GM06990 (cell line): ENCODE data around the gene PLIN4.

ENCODE experiments used
- DNase-seq: peaks from one replicate; pipeline ENCODE4 v3.0.0-alpha.2; 2011; ENCODE audit not compliant: insufficient read length; ENCODE audit errors: extremely low read depth
- H3K27me3 ChIP-seq: replicated peaks from 2 replicates; pipeline ENCODE4 v1.6.0; 2011; ENCODE audit warnings: low read length; ENCODE audit not compliant: control insufficient read depth, insufficient read depth
- H3K36me3 ChIP-seq: 2 replicates; pipeline ENCODE4 v1.5.1; 2011; ENCODE audit warnings: low read length; ENCODE audit not compliant: control insufficient read depth, insufficient read depth
- H3K4me3 ChIP-seq: replicated peaks from 2 replicates; pipeline ENCODE4 v1.5.1; 2011; ENCODE audit warnings: low read depth, mild to moderate bottlenecking, control low read depth, low read length
- TF ChIP-seq, protein P1 (sequence below): IDR thresholded peaks from 2 replicates; pipeline ENCODE4 v1.5.1; 2011; ENCODE audit warnings: low read length, control low read depth, mild to moderate bottlenecking, inconsistent platforms; ENCODE audit not compliant: insufficient read depth, poor library complexity, severe bottlenecking

The PLIN4 gene

DNA sequence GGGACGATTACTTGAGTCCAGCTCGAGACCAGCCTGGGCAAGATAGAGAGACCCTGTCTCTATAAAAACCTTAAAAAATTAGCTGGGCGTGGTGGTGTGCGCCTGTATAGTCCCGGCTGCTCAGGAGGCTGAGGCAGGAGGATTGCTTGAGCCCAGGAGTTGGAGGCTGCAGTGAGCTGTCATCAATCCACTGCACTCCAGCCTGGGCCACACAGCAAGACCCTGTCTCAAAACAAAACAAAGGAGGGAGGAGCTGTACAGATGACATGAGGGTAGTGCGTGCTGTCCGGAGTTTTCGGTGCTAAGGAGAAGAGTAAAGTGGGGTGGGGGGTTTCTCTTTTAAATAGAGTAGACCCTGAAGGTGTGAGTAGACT lies 23.6 kb downstream of the PLIN4 start:
- H3K36me3 ChIP-seq = peaks cover 26% of the 10 kb centered on the region
- TF ChIP-seq, protein P1, sequence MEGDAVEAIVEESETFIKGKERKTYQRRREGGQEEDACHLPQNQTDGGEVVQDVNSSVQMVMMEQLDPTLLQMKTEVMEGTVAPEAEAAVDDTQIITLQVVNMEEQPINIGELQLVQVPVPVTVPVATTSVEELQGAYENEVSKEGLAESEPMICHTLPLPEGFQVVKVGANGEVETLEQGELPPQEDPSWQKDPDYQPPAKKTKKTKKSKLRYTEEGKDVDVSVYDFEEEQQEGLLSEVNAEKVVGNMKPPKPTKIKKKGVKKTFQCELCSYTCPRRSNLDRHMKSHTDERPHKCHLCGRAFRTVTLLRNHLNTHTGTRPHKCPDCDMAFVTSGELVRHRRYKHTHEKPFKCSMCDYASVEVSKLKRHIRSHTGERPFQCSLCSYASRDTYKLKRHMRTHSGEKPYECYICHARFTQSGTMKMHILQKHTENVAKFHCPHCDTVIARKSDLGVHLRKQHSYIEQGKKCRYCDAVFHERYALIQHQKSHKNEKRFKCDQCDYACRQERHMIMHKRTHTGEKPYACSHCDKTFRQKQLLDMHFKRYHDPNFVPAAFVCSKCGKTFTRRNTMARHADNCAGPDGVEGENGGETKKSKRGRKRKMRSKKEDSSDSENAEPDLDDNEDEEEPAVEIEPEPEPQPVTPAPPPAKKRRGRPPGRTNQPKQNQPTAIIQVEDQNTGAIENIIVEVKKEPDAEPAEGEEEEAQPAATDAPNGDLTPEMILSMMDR = no peak
- no peak for DNase-seq
- no peak overlapping the region for H3K4me3 ChIP-seq
- H3K27me3 ChIP-seq = no peaks in the 10 kb centered on the region

DNA sequence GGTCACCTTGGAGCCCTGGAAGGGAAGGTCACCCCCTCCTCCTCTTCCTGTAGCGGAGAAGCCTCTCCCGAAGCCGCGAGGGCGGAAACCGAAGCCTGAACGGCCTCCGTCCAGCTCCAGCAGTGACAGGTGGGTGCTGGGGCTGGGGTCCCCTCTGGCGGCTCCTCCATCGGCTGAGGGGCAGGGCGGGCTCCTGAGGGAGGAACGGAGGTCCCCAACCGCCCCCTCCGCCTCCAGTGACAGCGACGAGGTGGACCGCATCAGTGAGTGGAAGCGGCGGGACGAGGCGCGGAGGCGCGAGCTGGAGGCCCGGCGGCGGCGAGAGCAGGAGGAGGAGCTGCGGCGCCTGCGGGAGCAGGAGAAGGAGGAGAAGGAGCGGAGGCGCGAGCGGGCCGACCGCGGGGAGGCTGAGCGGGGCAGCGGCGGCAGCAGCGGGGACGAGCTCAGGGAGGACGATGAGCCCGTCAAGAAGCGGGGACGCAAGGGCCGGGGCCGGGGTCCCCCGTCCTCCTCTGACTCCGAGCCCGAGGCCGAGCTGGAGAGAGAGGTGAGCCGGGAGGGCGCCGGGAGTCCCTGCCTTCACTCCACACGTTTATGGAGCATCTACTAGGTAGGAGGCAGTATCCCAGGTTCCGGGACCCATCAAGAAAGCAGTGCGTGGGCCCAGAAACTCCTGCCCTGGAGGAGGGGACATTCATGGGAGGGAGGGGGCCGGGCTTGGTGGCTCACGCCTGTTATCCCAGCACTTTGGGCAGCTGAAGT lies 24.2 kb downstream of the PLIN4 start:
- peaks cover 26% of the 10 kb centered on the region for H3K36me3 ChIP-seq
- no peaks in the 10 kb centered on the region for H3K27me3 ChIP-seq
- H3K4me3 ChIP-seq = no peak overlapping the region
- no peak for DNase-seq
- TF ChIP-seq, protein P1 = no peak

DNA sequence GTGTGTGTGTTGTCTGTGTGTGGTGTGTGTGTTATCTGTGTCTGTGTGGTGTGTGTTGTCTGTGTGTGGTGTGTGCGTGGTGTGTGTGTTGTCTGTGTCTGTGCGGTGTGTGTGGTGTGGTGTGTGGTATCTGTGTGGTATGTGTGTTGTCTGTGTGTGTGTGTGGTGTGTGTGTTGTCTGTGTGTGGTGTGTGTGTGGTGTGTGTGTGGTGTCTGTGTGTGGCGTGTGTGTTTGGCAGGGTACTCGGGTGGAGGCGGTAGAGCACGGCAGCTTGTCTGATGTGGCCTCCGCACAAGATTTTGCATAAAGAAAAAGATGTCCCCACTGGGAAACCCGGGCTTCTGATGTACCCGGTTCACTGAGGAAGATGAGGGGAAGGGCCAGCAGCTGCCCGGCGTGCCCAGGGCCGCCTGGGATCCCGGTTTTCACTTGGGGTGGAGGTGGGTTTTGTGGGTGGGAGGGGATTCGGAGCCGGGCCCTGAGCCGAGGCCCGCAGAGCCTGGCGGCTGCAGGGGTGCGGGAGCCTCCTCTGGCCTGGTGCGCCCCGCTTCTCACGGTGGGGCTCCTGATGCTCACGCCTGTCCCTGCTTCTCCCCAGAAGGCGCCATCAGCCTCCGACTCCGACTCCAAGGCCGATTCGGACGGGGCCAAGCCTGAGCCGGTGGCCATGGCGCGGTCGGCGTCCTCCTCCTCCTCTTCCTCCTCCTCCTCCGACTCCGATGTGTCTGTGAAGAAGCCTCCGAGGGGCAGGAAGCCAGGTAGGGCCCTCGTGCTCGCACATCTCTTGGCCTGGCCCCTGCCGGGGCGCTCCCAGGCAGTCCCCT lies 25.0 kb downstream of the PLIN4 start:
- H3K4me3 ChIP-seq = no peak overlapping the region
- peaks cover 24% of the 10 kb centered on the region for H3K36me3 ChIP-seq
- DNase-seq = no peak
- TF ChIP-seq, protein P1 = no peak
- no peaks in the 10 kb centered on the region for H3K27me3 ChIP-seq

DNA sequence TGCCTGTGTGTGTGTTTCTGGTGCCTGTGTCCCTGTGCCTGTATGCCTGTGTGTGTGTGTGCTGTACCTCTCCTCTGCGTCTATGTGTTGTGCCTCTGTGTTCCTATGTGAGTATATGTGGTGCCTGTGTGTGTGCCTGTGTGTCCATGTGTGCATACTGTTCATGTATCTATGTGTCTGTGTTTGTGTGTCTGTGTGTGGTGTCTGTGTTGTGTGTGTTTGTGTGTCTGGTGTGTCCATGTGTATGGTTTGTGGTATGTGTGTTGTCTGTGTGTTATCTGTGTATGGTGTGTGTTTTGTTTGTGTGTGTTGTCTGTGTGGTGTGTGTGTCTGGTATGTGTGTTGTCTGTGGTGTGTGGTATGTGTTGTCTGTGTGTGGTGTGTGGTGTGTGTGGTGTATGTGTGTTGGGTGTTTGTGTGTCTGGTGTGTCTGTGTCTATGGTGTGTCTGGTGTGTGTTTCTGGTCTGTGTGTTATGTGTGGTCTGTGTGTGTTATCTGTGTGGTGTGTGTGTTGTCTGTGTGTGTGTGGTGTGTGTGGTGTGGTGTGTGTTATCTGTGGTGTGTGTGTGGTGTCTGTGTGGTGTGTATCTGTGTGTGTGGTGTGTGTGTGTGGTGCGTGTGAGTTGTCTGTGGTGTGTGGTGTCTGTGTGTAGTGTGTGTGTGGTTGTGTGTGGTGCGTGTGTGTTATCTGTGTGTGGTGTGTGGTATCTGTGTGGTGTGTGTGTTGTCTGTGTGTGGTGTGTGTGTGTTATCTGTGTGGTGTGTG lies 25.8 kb downstream of the PLIN4 start:
- Histone ChIP-seq H3K36me3 (peaks cover 21% of the 10 kb centered on the region), H3K4me3 (no peak overlapping the region), H3K27me3 (no peaks in the 10 kb centered on the region)
- TF ChIP-seq, protein P1 = no peak
- no peak for DNase-seq

DNA sequence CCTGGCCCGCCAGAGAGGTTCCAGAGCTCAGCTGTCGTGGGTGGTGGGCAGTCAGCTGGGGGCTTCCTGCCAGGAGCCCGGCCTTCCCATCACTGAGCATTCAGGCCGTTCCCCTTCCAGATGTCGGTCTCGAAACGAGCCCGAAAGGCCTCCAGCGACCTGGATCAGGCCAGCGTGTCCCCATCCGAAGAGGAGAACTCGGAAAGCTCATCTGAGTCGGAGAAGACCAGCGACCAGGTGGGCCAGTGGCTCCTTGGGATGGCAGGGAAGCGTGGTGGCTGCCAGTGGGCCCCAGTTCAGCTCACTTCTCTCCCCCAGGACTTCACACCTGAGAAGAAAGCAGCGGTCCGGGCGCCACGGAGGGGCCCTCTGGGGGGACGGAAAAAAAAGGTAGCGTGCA lies 26.8 kb downstream of the PLIN4 start:
- TF ChIP-seq, protein P1 = no peak
- DNase-seq = no peak
- peaks cover 20% of the 10 kb centered on the region for H3K36me3 ChIP-seq

More for the DNA sequence above, 26.8 kb downstream of the PLIN4 start:
- H3K27me3 ChIP-seq = no peaks in the 10 kb centered on the region
- no peak overlapping the region for H3K4me3 ChIP-seq
